ENCODE results near the gene AGGF1. TPM values are rescaled to one million over a fixed set of nuclear protein-coding genes. Genes with fewer than 3 reads are reported as not detected.
"Not testable (repeated sequence)": the region's sequence is repeated elsewhere in the genome, so short reads cannot be mapped to it uniquely, and the experiment has no call there.

AGGF1 gene
- total RNA-seq, 1 donor from 2014 or later, result 11.4 TPM

DNA sequence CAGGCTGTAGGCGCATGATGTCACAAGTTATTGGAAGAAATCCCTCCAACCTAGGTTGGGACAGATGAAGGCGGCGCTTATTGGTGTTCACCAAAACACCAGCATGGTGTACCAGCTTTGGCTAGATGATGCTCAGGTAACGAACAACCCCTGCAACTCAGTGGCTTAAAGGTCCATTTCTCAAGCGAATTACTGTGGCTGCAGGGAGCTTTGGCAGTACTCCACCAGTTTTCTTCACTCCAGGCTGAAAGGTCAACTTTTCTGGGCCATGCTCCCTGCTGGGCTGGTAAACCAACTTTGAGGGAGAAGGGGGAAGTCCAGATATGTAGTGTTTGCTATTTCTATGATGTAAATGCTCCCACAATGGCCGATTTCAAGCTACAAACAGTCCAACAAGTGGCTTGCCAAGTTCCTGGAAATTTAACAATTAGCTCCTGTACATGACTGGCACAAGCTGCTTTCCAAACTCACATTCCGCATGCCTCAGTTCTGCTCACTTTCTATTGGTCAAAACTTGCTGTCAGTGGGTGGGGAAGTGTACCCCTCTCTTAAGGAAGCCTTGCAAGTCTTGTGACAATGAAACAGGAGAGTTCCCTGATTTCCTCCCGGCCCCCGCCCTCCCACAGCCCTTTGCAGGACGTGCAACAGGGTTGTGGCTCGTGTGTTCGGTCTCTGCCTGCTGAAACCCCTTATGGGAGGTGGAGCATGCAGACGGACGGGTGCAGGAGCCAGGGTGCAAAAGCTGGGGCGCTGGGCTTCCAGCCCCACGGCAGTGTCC lies 57.5 kb downstream of the AGGF1 start:
- peak; percentile 21 for ATAC-seq

GRCh38 chr5:77095189-77095588 lies 65.0 kb downstream of the AGGF1 start:
- no peak for ATAC-seq

DNA sequence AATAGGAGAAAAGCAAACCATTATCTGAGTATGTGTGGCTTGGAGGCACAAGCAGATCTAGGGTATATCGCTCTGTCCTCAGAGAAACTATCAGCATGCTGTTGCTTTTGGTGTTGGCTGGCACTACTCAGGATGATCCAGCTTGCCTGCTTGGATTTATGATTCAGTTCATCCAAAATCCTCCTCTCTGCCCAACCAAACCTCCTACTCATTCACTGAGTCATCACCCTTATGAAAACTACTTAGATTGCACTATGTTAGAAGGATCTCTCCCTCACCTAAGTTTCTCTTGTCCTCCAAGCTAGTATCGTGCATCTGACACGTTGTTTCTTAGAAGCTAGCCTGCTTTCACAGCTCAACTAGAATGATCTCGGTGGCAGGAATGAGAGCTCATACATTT lies 71.1 kb downstream of the AGGF1 start:
- peak; percentile 89 for ATAC-seq

DNA sequence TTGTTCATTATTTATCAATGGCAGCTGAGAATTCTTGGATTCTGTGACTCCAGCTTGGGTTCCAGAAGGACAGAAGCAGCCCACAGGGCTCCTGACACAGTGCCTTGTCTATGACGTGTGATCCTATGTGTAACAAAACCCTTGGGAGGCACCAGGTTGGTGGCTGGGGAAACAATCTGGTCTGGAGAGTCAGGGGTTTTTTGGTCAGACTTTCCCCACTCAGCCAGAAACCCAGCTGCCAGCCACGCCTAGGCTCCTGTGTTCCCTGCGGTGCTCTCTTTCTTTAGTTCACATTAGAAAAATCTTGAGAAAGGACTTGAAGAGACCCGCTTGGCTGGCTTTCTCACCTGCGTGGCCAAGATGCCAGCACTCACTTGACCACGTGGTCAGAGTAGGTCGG lies 72.3 kb downstream of the AGGF1 start:
- no peak for ATAC-seq

GRCh38 chr5:77103457-77103856 lies 73.3 kb downstream of the AGGF1 start:
- no peak for ATAC-seq

DNA sequence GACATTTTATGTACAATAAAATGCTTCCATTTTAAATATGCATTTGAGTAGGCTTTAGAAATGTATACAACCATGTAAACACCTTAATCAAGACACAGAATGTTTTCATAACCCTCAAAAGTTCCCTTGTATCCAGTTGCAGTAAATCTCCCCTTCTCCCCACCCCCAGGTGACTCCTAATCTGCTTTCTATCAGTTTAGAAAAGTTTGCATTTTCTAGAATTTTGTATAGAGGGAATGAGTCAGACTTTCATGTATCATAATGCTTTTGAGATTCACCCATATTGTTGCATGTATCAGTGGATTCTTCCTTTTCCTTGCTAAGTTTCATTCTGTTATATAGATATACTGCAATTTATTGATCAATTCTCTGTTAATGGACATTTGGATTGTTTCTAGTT lies 74.6 kb downstream of the AGGF1 start:
- no peak for ATAC-seq

- ATAC-seq, result not testable (repeated sequence)
These were observed 76.8 kb downstream of the AGGF1 start for GRCh38 chr5:77107035-77107434.

Other genes with a start within 250 kb of the AGGF1 start
- gene F2RL1, start 211.4 kb upstream of the AGGF1 start, total RNA-seq, result 12.0 TPM
- gene S100Z, start 180.4 kb upstream of the AGGF1 start, total RNA-seq, result 0.40 TPM
- 0.36 TPM for gene CRHBP, start 77.4 kb upstream of the AGGF1 start, total RNA-seq
- gene ZBED3, start 56.9 kb downstream of the AGGF1 start, total RNA-seq, result 3.6 TPM
- 0.12 TPM for gene PDE8B, start 180.3 kb downstream of the AGGF1 start, total RNA-seq